NCI-H2227 (cell line): ENCODE results near the gene KISS1.

Source experiments
- DNase-seq: peaks from one replicate; lab custom pipeline; 2025; ENCODE audit not compliant: unreplicated experiment; lab: John Stamatoyannopoulos, UW

KISS1 gene

GRCh38 chr1:204192589-204193352 is 3.5 kb downstream of the KISS1 start:
- no peak for DNase-seq

GRCh38 chr1:204192046-204192445 is 4.2 kb downstream of the KISS1 start:
- no peak for DNase-seq

- DNase-seq = no peak
Observed at GRCh38 chr1:204191456-204191855, 4.8 kb downstream of the KISS1 start.

DNA sequence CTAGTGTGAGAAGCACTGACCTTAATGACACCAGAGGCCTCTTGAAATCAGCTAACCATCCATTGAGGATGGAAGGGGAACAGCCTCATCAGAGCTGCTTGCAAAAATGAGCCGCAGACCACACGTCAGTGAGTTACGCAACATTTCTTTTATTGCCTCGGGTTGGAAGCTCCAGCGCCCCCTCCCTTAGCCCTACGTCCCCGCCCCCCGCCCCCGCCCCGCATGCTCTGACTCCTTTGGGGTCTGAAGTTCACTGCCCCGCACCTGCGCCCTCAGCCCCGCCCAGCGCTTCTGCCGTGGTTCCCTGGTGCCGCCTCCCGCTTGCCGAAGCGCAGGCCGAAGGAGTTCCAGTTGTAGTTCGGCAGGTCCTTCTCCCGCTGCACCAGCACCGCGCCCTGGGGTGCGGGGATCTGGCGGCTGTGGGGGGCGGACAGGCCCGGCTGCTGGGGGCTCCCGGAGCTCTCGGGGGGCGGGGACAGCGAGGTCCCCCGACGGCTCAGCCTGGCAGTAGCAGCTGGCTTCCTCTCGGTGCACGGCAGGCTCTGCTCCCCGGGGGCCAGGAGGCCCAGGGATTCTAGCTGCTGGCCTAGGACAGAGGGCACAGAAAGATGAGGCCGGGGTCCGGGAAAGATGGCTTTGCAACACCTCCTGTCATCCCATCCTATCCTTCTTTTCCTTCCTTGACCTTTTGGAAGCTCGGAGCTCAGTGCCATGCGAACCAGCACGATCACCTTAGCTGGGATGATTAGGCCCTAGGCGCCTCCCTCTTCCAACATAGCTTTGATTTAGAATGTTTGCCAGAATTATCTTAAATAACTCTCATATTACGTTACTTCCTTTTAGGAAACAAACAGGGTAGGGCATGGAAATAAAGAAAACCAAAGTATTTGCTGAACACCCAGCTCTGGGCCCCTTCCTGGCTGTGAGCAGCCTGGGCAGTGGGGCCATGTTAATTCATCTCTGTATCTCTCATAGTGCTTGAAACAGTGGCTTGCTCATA is 5.8 kb downstream of the KISS1 start:
- peak; percentile 67 for DNase-seq

GRCh38 chr1:204188959-204189639 is 7.2 kb downstream of the KISS1 start:
- DNase-seq = no peak

DNA sequence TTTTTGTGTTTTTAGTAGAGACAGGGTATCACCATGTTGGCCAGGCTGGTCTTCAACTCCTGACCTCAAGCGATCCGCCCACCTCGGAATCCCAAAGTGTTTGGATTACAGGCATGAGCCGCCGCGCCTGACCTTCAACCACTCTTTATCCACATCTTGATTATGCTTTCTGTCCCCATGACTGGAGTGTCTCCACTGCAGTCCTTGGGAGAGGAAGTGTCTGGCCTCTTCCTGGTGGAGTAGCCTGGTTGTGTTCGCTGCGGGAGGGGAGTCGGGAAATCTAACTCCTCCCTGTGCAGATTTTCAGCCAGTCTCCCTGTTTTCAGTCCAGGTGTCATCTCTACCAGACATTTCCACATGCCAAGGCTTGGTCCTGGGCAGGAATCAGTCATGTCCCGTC is 9.7 kb downstream of the KISS1 start:
- no peak for DNase-seq

DNA sequence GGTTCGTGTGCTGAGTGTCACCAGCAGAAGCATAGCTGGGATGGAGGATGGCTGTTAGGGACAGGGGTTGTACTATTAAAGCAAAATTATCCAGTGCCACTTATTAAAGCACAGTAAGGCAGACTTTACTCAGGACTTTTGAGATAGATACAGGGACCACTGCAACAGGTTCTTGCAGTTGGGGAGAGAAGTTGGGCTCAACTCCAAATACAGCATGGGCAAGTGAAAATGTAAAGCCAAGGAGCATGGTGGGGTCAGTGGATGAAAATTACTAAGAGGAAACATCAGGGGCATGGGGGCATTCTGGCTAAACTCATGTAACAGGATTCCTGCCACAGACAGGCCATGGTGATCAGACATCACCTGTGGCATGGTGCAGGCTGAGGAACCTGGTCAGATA is 15.2 kb downstream of the KISS1 start:
- no peak for DNase-seq

GRCh38 chr1:204180133-204180532 is 16.2 kb downstream of the KISS1 start:
- no peak for DNase-seq

DNA sequence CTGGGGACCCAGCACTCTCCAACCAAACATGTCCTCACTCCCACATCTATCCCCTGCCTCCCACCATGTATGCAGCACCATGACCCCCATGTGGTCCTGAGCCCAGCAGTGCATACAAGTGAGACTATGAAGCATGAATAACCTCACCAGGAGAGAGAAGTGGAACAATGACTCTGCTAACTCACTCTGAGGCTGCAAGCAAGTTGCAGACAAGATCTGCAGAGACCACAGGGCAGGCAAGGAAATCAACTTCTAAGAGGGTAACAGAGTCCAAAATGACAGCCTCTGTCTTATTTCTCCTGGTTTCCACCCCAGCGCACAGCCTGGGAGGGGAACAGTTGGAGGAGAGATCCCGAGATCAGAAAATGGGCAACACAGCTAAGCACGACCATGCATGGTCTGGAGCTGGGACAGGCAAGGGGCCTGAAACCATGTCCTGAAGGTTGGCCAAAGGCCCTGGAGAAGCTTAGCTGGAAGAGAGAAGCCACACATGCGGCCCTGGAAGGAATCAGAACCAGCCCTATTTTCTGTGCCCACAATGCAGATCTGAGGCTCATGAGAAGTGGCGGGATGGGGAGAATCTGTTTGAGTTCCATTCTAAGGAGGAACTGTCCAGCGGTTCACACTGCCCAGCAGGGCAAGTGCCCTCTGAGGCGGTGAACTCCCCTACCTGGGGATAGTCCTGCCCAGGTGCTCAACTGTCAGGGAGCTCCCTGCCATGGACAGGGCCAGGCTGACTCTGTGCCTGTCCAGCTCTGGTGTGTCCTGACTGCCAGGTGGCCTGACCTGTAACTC is 17.6 kb downstream of the KISS1 start:
- no peak for DNase-seq

GRCh38 chr1:204177133-204177532 is 19.2 kb downstream of the KISS1 start:
- DNase-seq = no peak

- no peak for DNase-seq
Observed at GRCh38 chr1:204176049-204176448, 20.2 kb downstream of the KISS1 start.

DNA sequence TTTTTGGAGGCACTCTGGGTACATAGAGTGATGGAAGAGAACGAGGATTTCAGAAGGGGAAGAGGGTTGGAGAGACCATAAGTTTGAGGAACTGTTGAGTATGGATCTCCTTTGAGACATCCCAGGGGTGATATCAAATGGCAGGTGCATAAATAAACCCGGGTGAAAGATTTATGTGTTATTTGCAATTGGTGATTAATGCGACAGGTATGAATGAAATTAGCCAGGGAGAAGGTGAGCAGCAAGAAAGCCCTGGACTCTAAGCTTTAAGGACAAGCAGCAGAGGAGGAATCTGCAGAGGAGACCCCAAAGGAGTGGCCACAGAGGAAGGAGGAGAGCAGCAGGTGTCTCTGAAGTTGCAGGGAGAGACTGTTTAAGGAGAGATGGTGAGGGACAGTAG is 21.3 kb downstream of the KISS1 start:
- DNase-seq = no peak

DNA sequence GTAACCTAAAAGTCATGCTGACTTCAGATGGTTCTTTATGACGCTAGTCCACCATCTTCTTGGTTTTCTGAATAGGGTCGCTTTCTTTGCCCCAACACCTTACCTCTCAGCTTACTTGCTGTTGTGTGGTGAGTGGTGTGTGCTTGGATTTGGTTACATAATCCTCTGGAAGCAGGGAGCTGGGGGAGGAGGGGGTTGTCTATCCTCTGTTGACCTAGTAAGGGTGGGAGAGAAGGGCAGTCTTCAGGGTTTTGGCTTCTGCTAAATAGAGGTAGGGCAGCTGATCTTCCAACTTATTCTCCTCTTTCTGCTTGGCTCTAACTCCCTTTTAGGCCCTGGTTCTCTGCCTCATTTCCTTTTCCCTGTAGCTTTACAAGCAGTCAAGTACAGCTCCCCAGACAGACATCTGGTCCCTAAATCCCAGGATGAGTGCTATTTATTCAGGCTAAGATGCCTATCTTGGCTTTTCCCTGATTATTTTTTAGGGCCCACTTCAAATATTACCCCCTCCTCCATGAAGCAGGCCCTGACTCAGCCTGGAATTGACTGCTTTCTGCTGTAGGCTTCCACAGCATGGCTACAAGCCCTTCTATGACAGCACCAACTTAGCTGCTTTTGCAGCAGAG is 23.8 kb downstream of the KISS1 start:
- no peak for DNase-seq

- DNase-seq = no peak
Observed at GRCh38 chr1:204171751-204172178, 24.5 kb downstream of the KISS1 start.

- no peak for DNase-seq
Observed at GRCh38 chr1:204170494-204171155, 25.7 kb downstream of the KISS1 start.

DNA sequence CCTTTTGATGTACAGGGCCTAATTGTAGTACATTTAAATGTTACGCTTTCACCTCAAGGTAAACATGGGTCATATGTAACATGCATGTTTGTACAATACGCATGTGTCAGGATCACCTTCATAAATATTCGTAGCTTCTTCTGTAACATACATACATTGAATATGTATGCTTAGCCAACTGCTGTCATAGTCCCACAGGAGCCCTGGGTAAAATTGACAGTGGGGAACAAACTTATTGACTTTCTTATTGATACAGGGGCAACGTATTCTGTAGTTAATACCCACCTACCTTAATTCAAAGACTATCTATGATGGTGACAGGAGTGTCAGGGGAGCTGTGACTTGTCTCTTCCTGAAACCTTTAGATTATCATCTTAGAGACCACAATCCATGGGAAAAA is 26.4 kb downstream of the KISS1 start:
- DNase-seq = no peak

DNA sequence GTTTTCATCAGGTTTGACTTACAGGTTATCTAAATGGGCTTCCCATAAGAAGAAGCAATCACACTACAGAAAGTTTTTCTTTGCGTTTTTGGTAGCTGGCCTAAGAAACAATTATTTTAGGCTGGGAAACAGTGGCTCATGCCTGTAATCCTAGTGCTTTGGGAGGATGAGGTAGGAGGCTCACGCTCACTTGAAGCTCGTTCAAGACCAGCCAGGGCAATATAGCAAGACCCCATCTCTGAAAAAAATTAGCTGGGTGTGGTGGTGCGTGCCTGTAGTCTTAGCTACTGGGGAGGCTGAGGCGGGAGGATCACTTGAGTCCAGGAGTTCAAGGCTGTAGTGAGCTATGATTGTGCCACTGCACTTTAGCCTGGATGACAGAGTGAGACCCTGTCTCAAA is 28.6 kb downstream of the KISS1 start:
- DNase-seq = no peak

GRCh38 chr1:204166219-204166618 is 30.1 kb downstream of the KISS1 start, which contains the start of gene REN:
REN (minus strand) TSS chr1:204166337; CDS start chr1:204166293, 44 bp downstream.
- no peak for DNase-seq

DNA sequence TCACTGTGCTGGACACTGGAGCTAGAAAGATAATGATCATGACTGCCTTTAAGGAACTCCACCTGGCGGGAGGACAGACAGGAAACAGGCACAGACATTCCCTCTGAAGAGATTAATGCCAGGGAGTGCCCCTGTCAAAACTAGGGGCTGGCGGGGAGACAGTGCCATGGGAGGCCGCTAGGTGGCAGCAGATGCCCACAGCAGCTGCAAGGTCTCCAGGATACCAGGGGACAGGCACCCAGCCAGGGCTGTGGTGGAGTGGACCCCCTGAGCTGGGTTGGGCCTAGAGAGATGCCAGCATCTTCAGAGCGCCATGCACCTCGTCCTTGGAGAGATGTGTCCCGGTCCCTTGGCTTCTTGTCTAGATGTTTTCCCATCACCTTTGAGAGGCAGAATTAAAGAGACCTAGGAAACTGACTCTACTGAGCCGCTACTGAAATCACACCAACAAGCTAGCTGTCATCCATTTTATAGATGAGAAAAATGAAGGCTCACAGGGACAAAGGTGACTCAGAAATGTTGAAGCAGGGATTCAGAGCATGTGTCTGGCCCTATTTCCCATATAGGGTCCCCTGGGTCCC is 33.7 kb downstream of the KISS1 start:
- peak; percentile 84 for DNase-seq
